Mesodermal cell (in vitro differentiated cells): ENCODE results near the gene CRIP3.

ENCODE experiments used
- H3K27ac ChIP-seq: 2 replicates; pipeline ENCODE4 v1.7.0; 2013; ENCODE audit warnings: mild to moderate bottlenecking, low read depth, low read length, moderate library complexity; ENCODE audit not compliant: severe bottlenecking
- H3K36me3 ChIP-seq: 2 replicates; pipeline ENCODE4 v1.7.1; 2013; ENCODE audit warnings: mild to moderate bottlenecking, low read length, moderate library complexity; ENCODE audit not compliant: control insufficient read depth, insufficient read depth
- H3K4me1 ChIP-seq: one replicate; pipeline ENCODE4 v1.7.1; 2013; ENCODE audit warnings: mild to moderate bottlenecking, low read length; ENCODE audit not compliant: insufficient read depth, control insufficient read depth, poor library complexity, severe bottlenecking
- H3K4me3 ChIP-seq: 2 replicates; pipeline ENCODE4 v1.7.0; 2013; ENCODE audit warnings: low read length, control low read depth, mild to moderate bottlenecking; ENCODE audit not compliant: insufficient read depth, poor library complexity, severe bottlenecking; ENCODE audit errors: extremely low read depth
- H3K9me3 ChIP-seq: 2 replicates; pipeline ENCODE4 v1.7.1; 2013; ENCODE audit warnings: mild to moderate bottlenecking, low read length, moderate library complexity; ENCODE audit not compliant: control insufficient read depth
- WGBS, 2 experiments: methylation state at CpG; one replicate each; pipeline ENCODE4 v1.1.5; 2013; ENCODE audit warnings: missing lambda C conversion rate in 2 of 2; ENCODE audit not compliant: insufficient coverage in 2 of 2; 5-methylcytosine and 5-hydroxymethylcytosine counted together

CRIP3 gene

DNA sequence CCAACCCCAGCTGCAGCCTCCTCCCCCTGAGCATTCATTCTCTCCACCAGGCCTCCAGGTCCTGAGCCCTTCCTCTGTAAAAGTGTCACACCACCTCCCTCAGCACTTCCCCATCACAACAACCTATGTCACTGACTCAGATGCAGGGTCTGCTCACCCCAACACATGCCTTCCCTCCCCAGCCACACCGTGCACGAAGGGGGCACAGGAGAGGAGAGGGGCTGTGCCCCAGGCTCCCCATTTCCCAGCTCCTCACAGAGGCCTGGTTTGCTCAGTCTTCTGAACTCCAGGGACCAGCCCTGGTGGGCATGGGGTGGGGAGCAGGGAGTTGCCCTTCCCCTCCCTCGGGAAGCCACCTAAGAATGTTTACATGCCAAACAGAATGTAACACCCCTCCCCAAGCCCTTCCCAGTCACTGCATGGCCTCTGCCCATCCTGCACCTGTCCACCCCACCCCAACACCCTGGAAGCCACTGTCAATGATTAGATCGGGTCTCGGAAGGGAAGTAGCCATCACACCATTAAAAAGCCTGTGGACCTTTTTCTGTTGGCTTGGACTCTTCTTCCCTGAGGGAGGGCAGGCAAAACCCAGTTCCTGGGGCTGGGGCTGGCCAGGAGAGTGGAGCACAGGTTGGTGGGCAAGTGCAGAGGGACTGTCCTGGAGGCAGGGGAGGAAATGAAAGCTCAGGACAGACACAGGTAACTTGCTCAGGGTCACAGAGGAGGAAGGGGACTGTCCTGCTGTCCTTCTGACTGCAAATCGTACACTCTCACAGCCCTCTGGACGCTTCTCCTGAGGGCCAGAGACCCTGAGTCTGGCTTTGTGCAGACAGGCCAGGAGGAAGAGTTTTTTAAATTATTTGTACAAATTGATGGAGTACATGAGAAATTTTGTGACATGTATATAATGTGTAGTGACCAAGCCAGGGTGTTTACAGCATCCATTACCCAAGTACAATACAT is 20.6 kb downstream of the CRIP3 start:
- Histone ChIP-seq H3K4me1 (peaks cover 10% of the 10 kb centered on the region), H3K9me3 (no peaks in the 10 kb centered on the region), H3K4me3 (no peak overlapping the region), H3K36me3 (no peaks in the 10 kb centered on the region), H3K27ac (no peak overlapping the region)
- 88 to 93% methylated on average over 5 of the region's 7 CpGs for WGBS, 2 experiments

DNA sequence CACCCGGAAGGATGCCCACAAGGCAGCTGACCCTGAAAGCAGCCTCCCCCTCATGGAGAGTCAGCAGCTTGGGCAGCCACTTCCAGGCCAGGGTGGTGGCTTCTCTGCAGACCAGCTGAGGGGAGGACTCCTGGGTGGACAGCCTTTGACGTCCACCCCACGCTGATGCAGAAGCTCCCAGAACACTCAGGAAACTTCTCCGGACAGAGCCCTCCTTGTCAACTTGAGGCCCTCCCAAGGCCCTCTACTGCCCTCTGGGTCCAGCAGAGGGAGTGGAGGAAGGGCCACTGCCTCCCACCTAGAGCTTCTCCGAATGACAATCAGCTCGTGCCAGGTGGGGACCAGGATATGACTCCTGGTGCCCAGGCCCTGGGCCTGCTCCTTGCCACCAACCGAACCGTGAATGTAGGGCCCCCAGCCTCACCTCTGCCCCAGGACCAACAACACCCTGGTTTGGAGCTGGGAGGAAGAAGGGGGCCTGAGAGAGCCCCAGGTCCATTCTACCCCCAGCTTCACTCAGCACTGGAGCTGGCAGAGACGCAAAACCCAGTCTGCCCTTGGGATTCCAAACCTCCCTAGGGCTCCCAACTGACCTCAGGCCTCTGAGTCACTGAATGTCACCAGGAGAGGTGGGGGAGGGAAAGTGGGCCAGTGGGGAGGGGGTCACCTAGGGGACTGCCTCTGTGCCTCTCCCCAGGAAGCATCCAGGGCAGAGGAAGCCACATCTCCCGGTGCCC is 21.5 kb downstream of the CRIP3 start:
- no peaks in the 10 kb centered on the region for H3K36me3 ChIP-seq
- H3K4me3 ChIP-seq = no peak overlapping the region
- peaks cover 10% of the 10 kb centered on the region for H3K4me1 ChIP-seq
- whole genome bisulfite sequencing, 2 experiments = 74 to 78% methylated on average over 7 of the region's 10 CpGs
- no peak overlapping the region for H3K27ac ChIP-seq
- no peaks in the 10 kb centered on the region for H3K9me3 ChIP-seq

DNA sequence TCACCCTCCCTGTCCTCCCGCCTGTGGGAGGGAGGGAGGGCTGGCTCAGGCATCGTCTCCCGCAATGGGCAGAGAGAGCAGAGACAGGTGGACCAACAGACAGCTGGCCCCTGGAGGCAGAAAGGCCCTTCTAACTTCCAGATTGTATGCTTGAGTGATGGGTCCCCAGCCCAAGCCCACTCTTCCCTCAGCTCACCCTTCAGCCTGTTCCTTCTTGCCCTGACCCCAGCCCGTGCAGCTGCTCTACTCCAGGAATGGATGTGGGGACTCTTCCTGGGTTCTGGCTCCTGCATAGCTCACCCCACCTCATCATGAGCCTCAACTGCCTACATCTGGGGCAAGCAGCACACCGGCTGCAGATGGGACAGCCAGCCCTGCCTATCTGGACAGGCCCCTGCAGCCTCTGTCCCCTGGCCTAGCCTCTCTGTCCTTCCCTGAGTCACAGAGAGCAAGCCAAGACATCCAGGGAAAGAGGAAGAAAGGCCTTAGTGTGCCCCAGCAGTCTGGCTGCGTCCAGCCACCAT is 22.1 kb downstream of the CRIP3 start:
- no peaks in the 10 kb centered on the region for H3K36me3 ChIP-seq
- WGBS, 2 experiments = 97 to 100% methylated on average over 4 to 6 of the region's 6 CpGs
- H3K4me1 ChIP-seq = peaks cover 10% of the 10 kb centered on the region
- H3K9me3 ChIP-seq = no peaks in the 10 kb centered on the region
- no peak overlapping the region for H3K4me3 ChIP-seq
- H3K27ac ChIP-seq = no peak overlapping the region

DNA sequence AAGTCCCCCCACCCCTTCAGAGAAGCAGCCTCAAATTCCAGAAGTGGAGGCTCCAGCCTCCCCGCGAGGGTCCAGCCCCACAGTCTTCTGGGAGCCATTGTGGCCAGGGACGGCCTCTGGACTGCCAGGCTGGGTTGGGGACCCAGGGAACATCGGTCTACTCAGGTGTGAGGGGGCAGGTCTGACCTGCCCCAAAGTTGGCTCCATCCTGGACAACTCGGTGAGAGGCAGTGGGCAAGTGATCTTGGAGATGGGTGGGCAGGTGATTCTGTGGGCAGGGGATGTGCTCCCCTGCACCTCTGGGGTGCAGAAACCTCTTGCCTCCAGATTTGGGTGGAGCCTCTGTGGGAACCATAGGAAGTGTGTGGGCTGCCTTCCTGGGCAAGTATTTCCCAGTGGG is 22.8 kb downstream of the CRIP3 start:
- Histone ChIP-seq H3K36me3 (no peaks in the 10 kb centered on the region), H3K4me1 (peaks cover 10% of the 10 kb centered on the region), H3K27ac (no peak overlapping the region), H3K9me3 (no peaks in the 10 kb centered on the region), H3K4me3 (no peak overlapping the region)
- 92 to 98% methylated on average over 4 to 5 of the region's 5 CpGs for WGBS, 2 experiments

DNA sequence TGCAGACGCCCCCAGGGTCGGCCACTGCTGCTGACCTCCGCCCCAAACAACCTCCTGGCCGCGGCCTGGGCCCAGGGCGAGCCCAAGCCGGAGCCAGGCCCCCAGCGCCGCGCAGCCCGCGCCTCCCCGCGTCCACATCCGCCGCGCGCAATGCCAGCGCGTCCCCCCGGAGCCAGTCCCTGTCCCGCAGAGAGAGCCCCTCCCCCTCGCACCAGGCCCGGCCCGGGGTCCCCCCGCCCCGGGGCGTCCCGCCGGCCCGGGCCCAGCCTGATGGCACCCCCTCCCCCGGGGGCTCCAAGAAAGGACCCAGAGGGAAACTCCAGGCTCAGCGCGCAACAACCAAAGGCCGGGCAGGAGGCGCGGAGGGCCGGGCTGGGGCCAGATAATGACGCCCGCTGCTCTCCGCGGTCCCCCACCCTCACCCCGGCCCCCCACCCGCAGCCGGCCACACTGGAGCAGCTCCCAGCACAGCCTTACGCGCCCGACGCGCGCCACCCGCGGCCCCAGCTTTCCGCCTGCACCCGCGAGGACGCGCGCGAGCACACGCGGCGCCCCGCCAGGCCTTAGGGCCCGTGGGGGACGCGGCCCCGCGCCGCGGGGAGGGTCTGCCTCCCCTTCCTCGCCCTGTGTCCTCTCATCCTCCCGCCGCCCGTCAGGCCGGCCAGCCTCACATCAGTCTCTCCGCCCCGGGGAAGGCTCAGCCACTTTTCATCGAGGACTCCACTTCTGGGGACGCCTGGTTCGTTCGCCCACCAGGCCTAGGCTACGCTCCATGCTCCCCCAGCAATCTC is 23.4 kb downstream of the CRIP3 start:
- Histone ChIP-seq H3K27ac (no peak overlapping the region), H3K4me3 (no peak overlapping the region), H3K4me1 (peaks cover 10% of the 10 kb centered on the region), H3K36me3 (no peaks in the 10 kb centered on the region), H3K9me3 (no peaks in the 10 kb centered on the region)
- WGBS, 2 experiments = 87 to 94% methylated on average over 52 to 74 of the region's 83 CpGs

DNA sequence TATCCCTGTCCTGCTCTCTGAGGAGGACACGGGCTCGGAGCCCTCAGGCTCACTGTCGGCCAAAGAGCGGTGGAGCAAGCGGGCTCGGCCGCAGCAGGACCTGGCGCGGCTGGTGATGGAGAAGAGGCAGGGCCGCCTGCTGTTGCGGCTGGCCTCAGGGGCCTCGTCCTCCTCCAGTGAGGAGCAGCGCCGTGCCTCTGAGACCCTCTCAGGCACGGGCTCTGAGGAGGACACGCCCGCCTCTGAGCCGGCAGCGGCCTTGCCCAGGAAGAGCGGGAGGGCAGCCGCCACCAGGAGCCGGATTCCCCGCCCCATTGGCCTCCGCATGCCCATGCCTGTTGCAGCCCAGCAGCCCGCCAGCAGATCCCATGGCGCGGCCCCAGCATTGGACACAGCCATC is 24.7 kb downstream of the CRIP3 start:
- Histone ChIP-seq H3K4me1 (peaks cover 12% of the 10 kb centered on the region), H3K9me3 (no peaks in the 10 kb centered on the region), H3K27ac (no peak overlapping the region), H3K36me3 (no peaks in the 10 kb centered on the region), H3K4me3 (no peak overlapping the region)
- WGBS, 2 experiments = 91 to 92% methylated on average over 9 to 25 of the region's 27 CpGs

DNA sequence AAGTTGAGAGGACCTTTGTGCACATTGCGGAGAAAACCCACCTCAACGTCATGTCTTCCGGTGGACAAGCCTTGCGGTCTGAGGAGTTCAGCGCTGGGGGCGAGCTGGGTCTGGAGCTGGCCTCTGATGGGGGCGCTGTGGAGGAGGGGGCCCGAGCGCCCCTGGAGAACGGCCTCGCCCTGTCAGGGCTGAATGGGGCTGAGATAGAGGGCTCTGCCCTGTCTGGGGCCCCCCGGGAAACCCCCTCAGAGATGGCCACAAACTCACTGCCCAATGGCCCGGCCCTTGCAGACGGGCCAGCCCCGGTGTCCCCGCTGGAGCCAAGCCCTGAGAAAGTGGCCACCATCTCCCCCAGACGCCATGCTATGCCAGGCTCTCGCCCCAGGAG is 25.1 kb downstream of the CRIP3 start:
- 92 to 95% methylated on average over 13 to 15 of the region's 18 CpGs for WGBS, 2 experiments
- H3K27ac ChIP-seq = no peak overlapping the region

DNA sequence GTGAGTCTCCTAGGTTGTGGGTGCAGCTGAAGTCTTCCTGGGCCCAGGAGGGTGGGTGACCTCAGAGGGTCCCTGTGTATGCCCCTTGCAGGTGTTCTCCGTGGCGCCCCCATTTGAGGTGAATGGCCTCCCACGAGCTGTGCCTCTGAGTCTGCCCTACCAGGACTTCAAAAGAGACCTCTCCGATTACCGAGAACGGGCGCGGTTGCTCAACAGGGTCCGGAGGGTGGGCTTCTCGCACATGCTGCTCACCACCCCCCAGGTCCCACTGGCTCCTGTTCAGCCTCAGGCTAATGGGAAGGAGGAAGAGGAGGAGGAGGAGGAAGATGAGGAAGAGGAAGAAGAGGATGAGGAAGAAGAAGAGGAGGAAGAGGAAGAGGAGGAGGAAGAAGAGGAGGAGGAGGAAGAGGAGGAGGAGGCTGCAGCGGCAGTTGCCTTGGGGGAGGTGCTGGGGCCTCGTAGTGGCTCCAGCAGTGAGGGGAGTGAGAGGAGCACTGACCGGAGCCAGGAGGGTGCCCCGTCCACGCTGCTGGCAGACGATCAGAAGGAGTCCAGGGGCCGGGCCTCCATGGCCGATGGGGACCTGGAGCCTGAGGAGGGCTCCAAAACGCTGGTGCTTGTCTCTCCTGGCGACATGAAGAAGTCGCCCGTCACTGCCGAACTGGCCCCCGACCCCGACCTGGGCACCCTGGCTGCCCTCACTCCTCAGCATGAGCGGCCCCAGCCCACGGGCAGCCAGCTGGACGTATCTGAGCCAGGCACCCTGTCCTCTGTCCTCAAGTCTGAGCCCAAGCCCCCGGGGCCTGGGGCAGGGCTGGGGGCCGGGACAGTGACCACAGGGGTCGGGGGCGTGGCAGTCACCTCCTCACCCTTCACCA is 25.8 kb downstream of the CRIP3 start:
- no peak overlapping the region for H3K27ac ChIP-seq
- 89 to 90% methylated on average over 24 to 27 of the region's 32 CpGs for WGBS, 2 experiments
- no peaks in the 10 kb centered on the region for H3K9me3 ChIP-seq
- H3K4me3 ChIP-seq = no peak overlapping the region
- H3K36me3 ChIP-seq = no peaks in the 10 kb centered on the region
- peaks cover 23% of the 10 kb centered on the region for H3K4me1 ChIP-seq

More for the DNA sequence above, 25.1 kb downstream of the CRIP3 start:
- H3K9me3 ChIP-seq = no peaks in the 10 kb centered on the region
- H3K4me3 ChIP-seq = no peak overlapping the region
- H3K4me1 ChIP-seq = peaks cover 16% of the 10 kb centered on the region
- no peaks in the 10 kb centered on the region for H3K36me3 ChIP-seq

DNA sequence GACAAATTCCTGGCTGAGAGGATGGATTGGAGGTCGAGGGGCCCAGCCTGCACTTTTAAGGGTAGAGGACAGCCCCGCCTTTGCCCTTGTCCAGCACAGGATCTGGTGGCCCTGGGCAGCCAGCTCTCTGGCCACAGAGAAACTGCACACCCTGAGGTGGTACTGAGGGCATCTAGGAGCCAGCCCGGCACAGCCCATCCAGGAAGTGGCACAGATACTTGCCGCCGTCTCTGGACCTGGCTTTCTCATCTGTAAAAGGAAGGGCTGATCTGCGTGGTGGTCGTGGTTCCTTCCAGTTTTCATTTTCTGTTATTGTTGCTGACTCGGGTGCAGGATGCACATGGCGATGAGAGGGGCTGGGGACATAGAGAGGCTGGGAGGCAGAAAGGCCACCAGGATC is 26.6 kb downstream of the CRIP3 start:
- Histone ChIP-seq H3K9me3 (no peaks in the 10 kb centered on the region), H3K36me3 (no peaks in the 10 kb centered on the region), H3K4me3 (no peak overlapping the region), H3K27ac (no peak overlapping the region), H3K4me1 (peaks cover 19% of the 10 kb centered on the region)
- WGBS, 2 experiments = 92 to 96% methylated on average over 7 to 9 of the region's 9 CpGs
